Peyer's patch (tissue), 4 donors: ENCODE measurements around the gene PDE6H.

Experiments used
- POLR2A ChIP-seq, 2 donors: fragments of 450-650 bp; IDR thresholded peaks; one replicate each; pipeline ENCODE4 v1.5.1; 2017; ENCODE audit warnings: antibody characterized with exemption in 2 of 2, mild to moderate bottlenecking in 2 of 2, moderate library complexity in 2 of 2
- TF ChIP-seq, protein P1 (sequence below), 6 experiments: fragments of 450-650 bp in 4 of 6; fragments of 200-600 bp in 2 of 6; sonication (generic) in 1 of 6; IDR thresholded peaks; one replicate each; pipeline ENCODE4 v1.5.1; 2017 to 2019; ENCODE audit warnings: antibody characterized with exemption in 6 of 6, mild to moderate bottlenecking in 3 of 6, moderate library complexity in 1 of 6

DNA sequence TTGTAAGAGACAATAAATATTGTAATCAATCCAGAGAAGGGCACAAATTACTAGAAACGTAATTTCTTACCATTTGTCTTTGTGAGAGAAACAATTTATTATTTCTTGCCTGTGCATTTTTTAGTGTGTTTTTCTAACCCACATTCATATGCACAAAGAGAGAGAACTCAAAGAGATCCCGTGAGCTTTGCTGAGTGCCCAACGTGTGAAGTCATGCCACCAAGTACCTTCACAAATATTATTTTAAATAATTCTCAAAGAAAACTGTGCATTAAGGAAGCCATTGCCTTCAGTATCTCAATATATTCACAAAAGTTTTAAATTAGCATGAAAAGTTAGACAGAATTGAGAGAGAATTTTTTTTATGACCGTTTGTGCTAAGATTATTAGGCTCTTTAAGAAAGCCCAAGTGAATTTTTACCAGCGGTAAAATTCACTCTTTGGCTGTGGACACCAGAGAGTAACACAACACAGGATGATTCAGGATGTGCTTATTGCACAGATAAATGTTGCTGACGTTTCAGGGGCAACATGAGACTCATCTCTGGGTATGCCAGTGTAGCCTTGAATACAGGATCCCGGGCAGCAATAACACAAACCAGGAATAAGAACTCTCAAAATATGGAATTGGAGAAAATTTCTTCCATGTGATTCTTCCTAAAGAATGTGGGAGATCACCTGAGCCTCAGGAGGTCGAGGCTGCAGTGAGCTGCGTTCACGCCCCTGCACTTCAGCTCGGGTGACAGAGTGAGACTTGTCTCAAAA, 14.3 kb upstream of the PDE6H start:
- TF ChIP-seq POLR2A (IDR thresholded peaks at IDR 0.05) = no peak
- TF ChIP-seq, protein P1, sequence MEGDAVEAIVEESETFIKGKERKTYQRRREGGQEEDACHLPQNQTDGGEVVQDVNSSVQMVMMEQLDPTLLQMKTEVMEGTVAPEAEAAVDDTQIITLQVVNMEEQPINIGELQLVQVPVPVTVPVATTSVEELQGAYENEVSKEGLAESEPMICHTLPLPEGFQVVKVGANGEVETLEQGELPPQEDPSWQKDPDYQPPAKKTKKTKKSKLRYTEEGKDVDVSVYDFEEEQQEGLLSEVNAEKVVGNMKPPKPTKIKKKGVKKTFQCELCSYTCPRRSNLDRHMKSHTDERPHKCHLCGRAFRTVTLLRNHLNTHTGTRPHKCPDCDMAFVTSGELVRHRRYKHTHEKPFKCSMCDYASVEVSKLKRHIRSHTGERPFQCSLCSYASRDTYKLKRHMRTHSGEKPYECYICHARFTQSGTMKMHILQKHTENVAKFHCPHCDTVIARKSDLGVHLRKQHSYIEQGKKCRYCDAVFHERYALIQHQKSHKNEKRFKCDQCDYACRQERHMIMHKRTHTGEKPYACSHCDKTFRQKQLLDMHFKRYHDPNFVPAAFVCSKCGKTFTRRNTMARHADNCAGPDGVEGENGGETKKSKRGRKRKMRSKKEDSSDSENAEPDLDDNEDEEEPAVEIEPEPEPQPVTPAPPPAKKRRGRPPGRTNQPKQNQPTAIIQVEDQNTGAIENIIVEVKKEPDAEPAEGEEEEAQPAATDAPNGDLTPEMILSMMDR (IDR thresholded peaks at IDR 0.05) = no peak
